Tibial artery (tissue), 4 donors: ENCODE measurements around the gene CACNA1B.

Experiments
- DNase-seq, 2 donors: peaks; one replicate each; pipeline ENCODE4 v3.0.0-alpha.2; 2019
- H3K27ac ChIP-seq, 2 donors: fragments of 200-600 bp; sonication (generic) in 1 of 2; 1 replicate in 1 of 2; 2 replicates in 1 of 2; pipeline ENCODE4 v1.5.1; 2018 to 2019; ENCODE audit warnings: mild to moderate bottlenecking in 1 of 2
- H3K27me3 ChIP-seq, 2 donors: fragments of 200-600 bp; sonication (generic) in 1 of 2; one replicate each; pipeline versions ENCODE4 v1.5.1 to v1.6.0; 2016 to 2019
- H3K36me3 ChIP-seq, 3 donors: fragments of 200-600 bp; sonication (generic) in 2 of 3; one replicate each; pipeline ENCODE4 v1.5.1; 2016 to 2019; ENCODE audit warnings: mild to moderate bottlenecking in 2 of 3
- H3K4me1 ChIP-seq, 4 donors: fragments of 200-600 bp; sonication (generic) in 2 of 4; 1 replicate in 3 of 4; 2 replicates in 1 of 4; pipeline ENCODE4 v1.5.1; 2016 to 2019
- H3K4me3 ChIP-seq, 2 donors: fragments of 200-600 bp; sonication (generic) in 1 of 2; 1 replicate in 1 of 2; 2 replicates in 1 of 2; pipeline ENCODE4 v1.5.1; 2018 to 2019; ENCODE audit warnings: mild to moderate bottlenecking in 2 of 2
- H3K9me3 ChIP-seq, 3 donors: fragments of 200-600 bp; sonication (generic) in 1 of 3; one replicate each; pipeline ENCODE4 v1.5.1; 2016 to 2019
- CTCF ChIP-seq, 2 experiments: fragments of 200-600 bp in 1 of 2; fragments of 450-650 bp in 1 of 2; IDR thresholded peaks; one replicate each; pipeline ENCODE4 v1.5.1; 2017 to 2019; ENCODE audit warnings: antibody characterized with exemption in 2 of 2, mild to moderate bottlenecking in 1 of 2, moderate library complexity in 1 of 2
- intact Hi-C: fragments of 100-400 bp; cut with DNase I; formaldehyde crosslinking; loops from one replicate; pipeline ENCODE4 v1.15.0; 2023; ENCODE audit warnings: low total_unique reads

Gene CACNA1B

GRCh38 chr9:138013273-138013672 is 135.7 kb downstream of the CACNA1B start:
- intact Hi-C loops, result no loop called here
- Histone ChIP-seq H3K27me3 (peaks cover 0 to 19% of the 10 kb centered on the region in 2 donors), H3K4me3 (no peak overlapping the region), H3K9me3 (no peaks in the 10 kb centered on the region), H3K36me3 (no peaks in the 10 kb centered on the region), H3K4me1 (no peaks in the 10 kb centered on the region), H3K27ac (no peak overlapping the region)
- TF ChIP-seq CTCF (IDR thresholded peaks at IDR 0.05), result no peak
- no peak for DNase-seq

- Histone ChIP-seq H3K27me3 (peaks cover 0 to 19% of the 10 kb centered on the region in 2 donors), H3K27ac (no peak overlapping the region), H3K36me3 (no peaks in the 10 kb centered on the region), H3K4me1 (no peaks in the 10 kb centered on the region), H3K4me3 (no peak overlapping the region), H3K9me3 (no peaks in the 10 kb centered on the region)
- TF ChIP-seq CTCF (IDR thresholded peaks at IDR 0.05), result no peak
- peak in 1 of 2 donors; percentile 56 for DNase-seq
- intact Hi-C loops, result no loop called here
Measured at GRCh38 chr9:138013836-138014562, 136.4 kb downstream of the CACNA1B start.

GRCh38 chr9:138014563-138014945 is 137.0 kb downstream of the CACNA1B start:
- Histone ChIP-seq H3K27ac (no peak overlapping the region), H3K4me1 (no peaks in the 10 kb centered on the region), H3K36me3 (no peaks in the 10 kb centered on the region), H3K9me3 (no peaks in the 10 kb centered on the region), H3K27me3 (peaks cover 0 to 19% of the 10 kb centered on the region in 2 donors), H3K4me3 (no peak overlapping the region)
- peak in 1 of 2 donors; percentile 44 for DNase-seq
- TF ChIP-seq CTCF (IDR thresholded peaks at IDR 0.05), result no peak
- intact Hi-C loops, result no loop called here

- Histone ChIP-seq H3K4me3 (no peak overlapping the region), H3K27me3 (peaks cover 0 to 15% of the 10 kb centered on the region in 2 donors), H3K4me1 (no peaks in the 10 kb centered on the region), H3K9me3 (no peaks in the 10 kb centered on the region), H3K36me3 (no peaks in the 10 kb centered on the region), H3K27ac (no peak overlapping the region)
- intact Hi-C loops, result no loop called here
- DNase-seq, result peak in 1 of 2 donors; percentile 60
- TF ChIP-seq CTCF (IDR thresholded peaks at IDR 0.05), result no peak
Measured at GRCh38 chr9:138015021-138015829, 137.6 kb downstream of the CACNA1B start.

GRCh38 chr9:138016406-138017187 is 139.0 kb downstream of the CACNA1B start:
- no peak for DNase-seq

More at GRCh38 chr9:138016406-138017187, 139.0 kb downstream of the CACNA1B start:
- no peaks in the 10 kb centered on the region for H3K36me3 ChIP-seq
- peaks cover 0 to 23% of the 10 kb centered on the region in 2 donors for H3K27me3 ChIP-seq
- no peak for TF ChIP-seq CTCF (IDR thresholded peaks at IDR 0.05)
- no peaks in the 10 kb centered on the region for H3K4me1 ChIP-seq
- H3K27ac ChIP-seq, result no peak overlapping the region
- H3K4me3 ChIP-seq, result no peak overlapping the region
- intact Hi-C loops, result no loop called here
- no peaks in the 10 kb centered on the region for H3K9me3 ChIP-seq
